Activated naive CD8-positive, alpha-beta T cell treated with anti-CD3 and anti-CD28 coated beads, Interleukin-2, amount 10 ng/mL, durations not matched to agents 7 days and 5 days (primary cell): ENCODE data around the gene WDFY4. TPM values are rescaled to one million over a fixed set of nuclear protein-coding genes. Genes with fewer than 3 reads are reported as not detected.

Experiments used
- ATAC-seq: fragments of 150-1000 bp; cut with Tn5 transposase; one replicate; pipeline ENCODE4 v1.10.0; 2021; ENCODE audit warnings: low read depth, moderate library complexity
- POLR2A ChIA-PET: fragments of 350-600 bp; sonication (Branson Sonifier 250); formaldehyde crosslinking; loops from one replicate; lab custom pipeline; 2021; ENCODE audit warnings: antibody characterized with exemption; lab: Charles Lee
- DNase-seq: peaks from one replicate; pipeline ENCODE4 v3.0.0; 2021
- H3K27ac Mint-ChIP-seq: one replicate; pipeline ENCODE4 v1.8.0; 2022; ENCODE audit warnings: mild to moderate bottlenecking, mixed read lengths
- H3K27me3 Mint-ChIP-seq: one replicate; pipeline ENCODE4 v1.8.0; 2022; ENCODE audit warnings: mild to moderate bottlenecking, moderate library complexity, mixed read lengths
- H3K36me3 Mint-ChIP-seq: one replicate; pipeline ENCODE4 v1.8.0; 2021; ENCODE audit warnings: mild to moderate bottlenecking, mixed read lengths
- H3K4me1 Mint-ChIP-seq: one replicate; pipeline ENCODE4 v1.8.0; 2021; ENCODE audit warnings: mixed read lengths
- H3K4me3 Mint-ChIP-seq: one replicate; pipeline ENCODE4 v1.8.0; 2022; ENCODE audit warnings: mild to moderate bottlenecking, moderate library complexity, mixed read lengths
- H3K9me3 Mint-ChIP-seq: one replicate; pipeline ENCODE4 v1.8.0; 2021; ENCODE audit warnings: mixed read lengths
- total RNA-seq, 2 experiments: library from RNA; stranded (reverse); gene quantifications; one replicate each; pipeline ENCODE4 v1.2.3, GENCODE V29; 2021

WDFY4 gene
- total RNA-seq, 2 experiments from 2014 or later = 1.5 to 2.4 TPM

GRCh38 chr10:48838834-48839233, 154.2 kb downstream of the WDFY4 start:
- DNase-seq (no peak), ATAC-seq (no peak)
- H3K9me3 Mint-ChIP-seq = no peaks in the 10 kb centered on the region
- H3K27me3 Mint-ChIP-seq = no peaks in the 10 kb centered on the region
- H3K4me1 Mint-ChIP-seq = peaks cover 2% of the 10 kb centered on the region
- H3K36me3 Mint-ChIP-seq = no peaks in the 10 kb centered on the region
- no peak overlapping the region for H3K4me3 Mint-ChIP-seq
- POLR2A ChIA-PET = no interaction called here
- H3K27ac Mint-ChIP-seq = no peak overlapping the region

DNA sequence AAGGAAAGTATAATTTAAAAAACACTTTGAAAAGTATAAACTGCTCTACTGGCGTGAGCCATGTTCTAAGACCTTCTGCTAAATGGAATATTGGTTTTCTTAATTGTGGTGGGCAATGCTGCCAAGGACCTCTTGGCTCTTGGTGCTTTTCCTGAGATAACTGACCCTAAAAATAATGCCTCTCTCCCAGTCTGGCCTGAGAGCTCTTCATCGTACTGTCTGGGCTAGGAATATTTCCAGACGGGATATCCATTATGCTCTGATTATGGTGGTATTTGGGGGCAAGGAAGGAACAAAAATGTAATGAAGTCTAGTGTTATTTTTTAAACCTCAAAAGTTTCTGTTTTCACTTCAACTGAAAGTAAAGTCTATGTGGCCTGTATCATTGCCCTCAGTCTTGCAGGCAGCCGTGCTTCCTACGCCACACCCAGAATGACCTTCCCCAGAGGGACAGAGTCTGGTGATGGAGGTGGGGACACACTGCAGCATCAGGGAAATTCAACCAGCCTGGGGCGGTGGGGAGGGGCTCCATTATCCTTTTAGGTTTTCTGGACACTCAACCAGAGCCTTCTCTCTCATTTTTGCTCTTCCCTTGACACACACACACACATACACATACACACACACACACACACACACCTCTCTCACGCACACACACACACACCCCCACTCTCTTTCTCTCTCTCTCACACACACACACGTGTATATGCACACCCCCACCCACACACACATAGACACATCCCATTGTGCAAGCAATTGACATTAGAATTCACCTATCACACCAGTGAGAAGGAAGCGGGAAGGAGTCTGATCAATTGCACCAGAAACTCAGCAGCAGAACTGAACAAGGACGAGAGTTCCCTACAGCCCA, 155.4 kb downstream of the WDFY4 start:
- no peaks in the 10 kb centered on the region for H3K9me3 Mint-ChIP-seq
- peaks cover 2% of the 10 kb centered on the region for H3K4me1 Mint-ChIP-seq
- DNase-seq = no peak
- H3K27me3 Mint-ChIP-seq = no peaks in the 10 kb centered on the region
- H3K4me3 Mint-ChIP-seq = no peak overlapping the region
- no peaks in the 10 kb centered on the region for H3K36me3 Mint-ChIP-seq
- POLR2A ChIA-PET = no interaction called here
- no peak overlapping the region for H3K27ac Mint-ChIP-seq
- no peak for ATAC-seq

DNA sequence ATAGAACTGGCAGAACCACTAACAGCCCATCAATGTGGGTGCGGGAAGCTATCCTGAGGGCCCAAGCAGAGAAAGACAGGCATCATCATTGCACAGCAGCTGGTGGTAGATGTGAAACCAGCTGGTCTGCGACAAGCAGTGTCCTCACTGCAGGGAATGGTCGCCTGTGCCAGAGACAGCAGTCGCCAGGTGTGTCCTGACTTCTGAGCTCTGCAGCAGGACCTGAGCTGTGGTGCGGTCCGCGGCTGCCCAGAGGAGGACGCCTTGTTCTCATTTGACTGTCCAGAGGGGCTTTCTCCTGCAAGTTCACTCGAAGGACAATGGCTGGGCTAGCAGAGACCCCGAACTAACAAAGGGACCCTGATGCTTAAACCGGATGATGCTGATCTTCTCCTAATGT, 157.6 kb downstream of the WDFY4 start:
- H3K27ac Mint-ChIP-seq = no peak overlapping the region
- peaks cover 2% of the 10 kb centered on the region for H3K4me1 Mint-ChIP-seq
- H3K4me3 Mint-ChIP-seq = no peak overlapping the region
- H3K36me3 Mint-ChIP-seq = no peaks in the 10 kb centered on the region
- DNase-seq = no peak
- H3K27me3 Mint-ChIP-seq = no peaks in the 10 kb centered on the region
- POLR2A ChIA-PET = no interaction called here
- no peak for ATAC-seq
- no peaks in the 10 kb centered on the region for H3K9me3 Mint-ChIP-seq

GRCh38 chr10:48843198-48843597, 158.5 kb downstream of the WDFY4 start:
- no peaks in the 10 kb centered on the region for H3K36me3 Mint-ChIP-seq
- POLR2A ChIA-PET = no interaction called here
- no peak for DNase-seq
- H3K4me3 Mint-ChIP-seq = no peak overlapping the region
- H3K9me3 Mint-ChIP-seq = no peaks in the 10 kb centered on the region
- ATAC-seq = no peak
- H3K27me3 Mint-ChIP-seq = no peaks in the 10 kb centered on the region
- peaks cover 2% of the 10 kb centered on the region for H3K4me1 Mint-ChIP-seq
- H3K27ac Mint-ChIP-seq = no peak overlapping the region

- no peak for ATAC-seq
- H3K4me1 Mint-ChIP-seq = peaks cover 2% of the 10 kb centered on the region
- no peak for DNase-seq
- no peaks in the 10 kb centered on the region for H3K9me3 Mint-ChIP-seq
- no peak overlapping the region for H3K4me3 Mint-ChIP-seq
- no peaks in the 10 kb centered on the region for H3K36me3 Mint-ChIP-seq
- H3K27ac Mint-ChIP-seq = no peak overlapping the region
- POLR2A ChIA-PET = no interaction called here
- no peaks in the 10 kb centered on the region for H3K27me3 Mint-ChIP-seq
These were observed 159.9 kb downstream of the WDFY4 start for GRCh38 chr10:48844616-48845015.

DNA sequence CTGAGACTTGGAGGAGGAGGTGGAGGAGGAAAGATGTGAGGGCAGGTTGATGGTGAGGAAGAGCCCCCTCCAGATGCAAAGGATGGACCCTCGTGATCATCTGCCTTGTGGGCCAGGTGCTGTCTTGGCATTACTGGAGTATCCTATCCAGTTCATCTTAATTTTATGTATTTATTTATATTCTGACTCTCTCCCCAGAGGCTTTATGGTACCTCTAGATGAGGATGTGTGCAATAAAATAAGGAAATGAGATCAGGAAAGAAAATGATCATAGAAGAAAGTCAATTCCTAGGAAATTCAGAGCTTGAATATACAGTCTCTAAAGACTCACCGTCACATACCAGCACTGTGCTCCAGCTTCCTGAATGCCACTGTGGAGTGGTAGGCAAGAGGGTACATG, 160.8 kb downstream of the WDFY4 start:
- Mint-ChIP-seq H3K27ac (no peak overlapping the region), H3K36me3 (no peaks in the 10 kb centered on the region), H3K4me3 (no peak overlapping the region), H3K9me3 (no peaks in the 10 kb centered on the region), H3K4me1 (no peaks in the 10 kb centered on the region), H3K27me3 (peaks cover 4% of the 10 kb centered on the region)
- no peak for ATAC-seq
- POLR2A ChIA-PET = no interaction called here
- DNase-seq = no peak

DNA sequence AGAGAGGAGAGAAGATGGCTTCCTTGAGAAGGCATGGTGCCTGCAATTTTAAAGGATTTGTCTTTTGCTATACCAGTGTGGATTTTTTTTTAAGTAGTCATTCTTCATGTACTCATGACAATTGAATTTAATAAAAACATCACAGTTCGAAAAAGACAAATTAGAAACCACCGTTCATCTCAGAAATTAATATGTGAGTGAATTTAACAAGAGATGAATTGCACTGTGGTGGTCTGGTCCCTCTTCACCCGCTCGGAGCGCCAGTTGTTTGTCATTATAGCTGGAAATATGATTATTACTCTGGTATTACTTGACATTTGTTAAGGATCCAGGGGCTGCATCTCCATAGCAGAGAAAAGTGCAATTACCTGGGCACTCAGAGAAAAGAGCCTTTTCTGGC, 163.0 kb downstream of the WDFY4 start:
- Mint-ChIP-seq H3K27me3 (peaks cover 4% of the 10 kb centered on the region), H3K4me1 (no peaks in the 10 kb centered on the region), H3K4me3 (no peak overlapping the region), H3K9me3 (no peaks in the 10 kb centered on the region), H3K36me3 (no peaks in the 10 kb centered on the region), H3K27ac (no peak overlapping the region)
- POLR2A ChIA-PET = no interaction called here
- no peak for ATAC-seq
- DNase-seq = no peak

- DNase-seq (no peak), ATAC-seq (no peak)
- Mint-ChIP-seq H3K27ac (no peak overlapping the region), H3K4me1 (peaks cover 6% of the 10 kb centered on the region), H3K27me3 (peaks cover 26% of the 10 kb centered on the region), H3K36me3 (no peaks in the 10 kb centered on the region), H3K4me3 (no peak overlapping the region), H3K9me3 (peaks cover 2% of the 10 kb centered on the region)
- POLR2A ChIA-PET = no interaction called here
These were observed 172.2 kb downstream of the WDFY4 start for GRCh38 chr10:48856855-48857254.

DNA sequence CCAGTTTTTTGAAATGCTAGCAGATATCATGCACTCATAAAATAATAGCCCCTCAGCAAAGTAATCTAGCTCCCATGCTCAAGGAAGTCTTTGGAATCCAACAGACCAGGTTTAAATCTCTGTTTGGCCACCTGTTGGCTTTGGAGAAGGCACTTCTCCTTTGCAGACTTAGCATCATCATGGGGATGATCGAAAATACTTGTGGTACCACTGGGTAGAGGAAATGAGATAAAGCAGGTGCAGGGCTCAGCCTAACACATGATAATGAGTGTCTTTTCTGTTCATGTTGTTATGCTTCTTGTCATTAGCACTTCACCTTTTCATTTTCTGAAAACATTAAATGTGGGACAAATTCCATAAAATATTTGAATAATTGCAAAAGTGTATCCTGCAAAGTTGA, 187.6 kb downstream of the WDFY4 start:
- POLR2A ChIA-PET = no interaction called here
- H3K27me3 Mint-ChIP-seq = no peaks in the 10 kb centered on the region

DNA sequence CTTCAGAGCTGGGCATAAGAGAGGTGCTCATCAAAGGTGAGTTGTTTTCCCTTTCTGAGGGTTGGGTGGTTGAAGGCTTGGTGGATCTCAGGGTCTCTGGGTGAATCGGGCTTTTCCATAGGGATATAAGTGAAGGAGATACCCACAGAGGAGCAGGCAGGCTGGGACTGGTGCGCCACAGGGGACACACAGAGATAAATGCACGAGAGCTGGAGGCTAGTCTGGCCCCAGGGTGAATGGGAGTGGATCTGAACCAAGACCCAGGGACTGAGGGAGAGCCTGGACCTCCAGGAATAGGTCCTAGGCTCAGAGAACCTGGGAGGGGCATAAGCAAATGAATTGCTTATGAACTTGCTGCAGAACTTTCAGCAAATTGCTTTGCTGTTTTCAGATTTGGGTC, 193.4 kb downstream of the WDFY4 start:
- H3K27me3 Mint-ChIP-seq = peaks cover 1% of the 10 kb centered on the region
- POLR2A ChIA-PET = no interaction called here
- no peak for DNase-seq
- ATAC-seq = no peak
- H3K9me3 Mint-ChIP-seq = no peaks in the 10 kb centered on the region
- no peak overlapping the region for H3K4me3 Mint-ChIP-seq
- H3K36me3 Mint-ChIP-seq = no peaks in the 10 kb centered on the region
- no peak overlapping the region for H3K27ac Mint-ChIP-seq
- peaks cover 2% of the 10 kb centered on the region for H3K4me1 Mint-ChIP-seq

More for the DNA sequence above, 187.6 kb downstream of the WDFY4 start:
- no peak overlapping the region for H3K4me3 Mint-ChIP-seq
- H3K36me3 Mint-ChIP-seq = no peaks in the 10 kb centered on the region
- no peaks in the 10 kb centered on the region for H3K9me3 Mint-ChIP-seq
- peaks cover 6% of the 10 kb centered on the region for H3K4me1 Mint-ChIP-seq
- no peak for ATAC-seq
- no peak for DNase-seq
- no peak overlapping the region for H3K27ac Mint-ChIP-seq

- no peak overlapping the region for H3K27ac Mint-ChIP-seq
- H3K36me3 Mint-ChIP-seq = no peaks in the 10 kb centered on the region
- peaks cover 1% of the 10 kb centered on the region for H3K27me3 Mint-ChIP-seq
- DNase-seq (no peak), ATAC-seq (no peak)
- H3K4me3 Mint-ChIP-seq = no peak overlapping the region
- H3K9me3 Mint-ChIP-seq = no peaks in the 10 kb centered on the region
- H3K4me1 Mint-ChIP-seq = peaks cover 5% of the 10 kb centered on the region
- POLR2A ChIA-PET = no interaction called here
These were observed 194.8 kb downstream of the WDFY4 start for GRCh38 chr10:48879451-48879850.

DNA sequence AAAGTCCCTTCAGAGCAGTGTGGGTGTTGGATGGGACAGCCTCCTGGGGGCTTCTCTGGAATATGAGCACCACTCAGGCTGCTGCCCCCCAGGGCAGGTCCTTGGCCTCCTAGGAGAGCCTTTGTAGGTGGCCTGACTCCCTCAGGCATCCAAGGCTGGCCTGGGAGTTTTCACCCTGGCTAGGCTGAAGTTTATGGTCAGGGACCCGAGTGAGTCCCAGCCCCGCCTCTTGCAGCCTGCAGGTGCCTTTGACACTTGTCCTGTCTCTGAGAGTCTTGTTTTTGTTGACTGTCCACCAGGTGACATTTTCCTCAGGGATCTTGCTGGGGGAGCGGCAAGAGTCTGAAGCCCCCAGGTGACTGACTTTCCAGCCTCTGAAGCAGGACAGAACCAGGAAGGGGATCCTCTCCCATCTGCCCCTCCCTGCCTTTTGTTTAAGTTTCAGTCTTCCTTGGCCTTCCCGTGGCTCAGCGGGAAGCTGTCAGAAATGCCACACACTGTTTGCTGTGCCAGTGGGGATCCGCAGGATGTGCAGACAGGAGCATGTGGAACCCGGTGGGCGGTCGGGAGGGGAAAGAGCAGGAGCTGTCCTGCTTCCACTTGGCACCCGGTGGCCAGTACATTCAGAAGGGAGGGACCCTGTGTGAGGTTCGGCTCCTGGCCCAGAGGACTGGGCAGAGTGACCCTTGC, 195.5 kb downstream of the WDFY4 start:
- H3K27me3 Mint-ChIP-seq = peaks cover 1% of the 10 kb centered on the region
- H3K9me3 Mint-ChIP-seq = no peaks in the 10 kb centered on the region
- POLR2A ChIA-PET = no interaction called here
- ATAC-seq (no peak), DNase-seq (no peak)
- H3K4me1 Mint-ChIP-seq = peaks cover 5% of the 10 kb centered on the region
- no peaks in the 10 kb centered on the region for H3K36me3 Mint-ChIP-seq
- no peak overlapping the region for H3K27ac Mint-ChIP-seq
- no peak overlapping the region for H3K4me3 Mint-ChIP-seq

DNA sequence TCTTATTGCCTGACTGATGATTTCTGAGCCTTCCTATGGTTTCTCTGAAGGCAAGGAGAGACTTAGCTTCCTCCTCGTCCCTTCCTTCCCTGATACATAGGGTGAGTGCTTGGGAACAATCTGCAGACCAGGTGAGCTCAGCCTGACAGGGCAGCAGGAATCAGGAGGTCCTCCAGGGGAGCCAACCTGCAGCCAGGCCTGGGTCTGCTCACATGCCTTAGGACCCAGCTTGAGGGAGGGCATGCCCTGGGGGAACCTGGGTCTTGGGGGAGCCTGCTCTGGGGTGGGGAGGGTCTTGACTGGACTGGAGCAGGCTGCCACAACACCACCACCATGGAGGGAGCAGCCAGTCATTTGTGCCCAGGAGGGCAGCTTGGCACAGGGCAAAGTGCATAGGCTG, 197.3 kb downstream of the WDFY4 start:
- Mint-ChIP-seq H3K4me1 (peaks cover 3% of the 10 kb centered on the region), H3K27ac (no peak overlapping the region), H3K36me3 (no peaks in the 10 kb centered on the region), H3K27me3 (peaks cover 1% of the 10 kb centered on the region), H3K9me3 (no peaks in the 10 kb centered on the region), H3K4me3 (no peak overlapping the region)
- POLR2A ChIA-PET = no interaction called here
- ATAC-seq (no peak), DNase-seq (no peak)

DNA sequence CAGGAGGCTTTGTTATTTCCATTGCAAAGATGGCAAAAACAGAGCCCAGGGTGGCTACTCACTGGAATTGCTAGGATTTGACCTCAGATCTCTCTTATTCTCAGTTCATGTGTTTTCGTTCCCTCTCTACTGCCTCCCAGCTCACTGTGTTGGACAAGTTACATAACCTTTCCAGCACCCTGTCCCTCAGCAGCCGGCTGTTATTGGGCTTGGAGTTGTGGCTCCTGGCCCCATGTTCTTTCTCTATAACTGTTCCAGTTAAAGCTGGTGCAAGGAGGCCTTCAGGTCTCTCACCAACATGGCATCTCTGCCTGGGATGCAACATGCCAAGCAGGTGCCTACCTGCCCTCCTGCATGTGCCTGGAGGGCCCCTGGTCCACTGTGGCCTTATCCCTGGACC, 198.2 kb downstream of the WDFY4 start:
- POLR2A ChIA-PET = no interaction called here
- Mint-ChIP-seq H3K27ac (no peak overlapping the region), H3K9me3 (no peaks in the 10 kb centered on the region), H3K27me3 (peaks cover 1% of the 10 kb centered on the region), H3K4me1 (peaks cover 3% of the 10 kb centered on the region), H3K4me3 (no peak overlapping the region), H3K36me3 (no peaks in the 10 kb centered on the region)
- no peak for DNase-seq
- no peak for ATAC-seq
